ENCODE data around the gene NAA50. TPM values are rescaled to one million over a fixed set of nuclear protein-coding genes. Genes with fewer than 3 reads are reported as not detected.

The NAA50 gene
- total and polyA plus RNA-seq, 2 of the 13 experiments (the other 11 are each of a cell fraction or from before 2014, with no cell fraction given): 30.2 to 233 TPM

DNA sequence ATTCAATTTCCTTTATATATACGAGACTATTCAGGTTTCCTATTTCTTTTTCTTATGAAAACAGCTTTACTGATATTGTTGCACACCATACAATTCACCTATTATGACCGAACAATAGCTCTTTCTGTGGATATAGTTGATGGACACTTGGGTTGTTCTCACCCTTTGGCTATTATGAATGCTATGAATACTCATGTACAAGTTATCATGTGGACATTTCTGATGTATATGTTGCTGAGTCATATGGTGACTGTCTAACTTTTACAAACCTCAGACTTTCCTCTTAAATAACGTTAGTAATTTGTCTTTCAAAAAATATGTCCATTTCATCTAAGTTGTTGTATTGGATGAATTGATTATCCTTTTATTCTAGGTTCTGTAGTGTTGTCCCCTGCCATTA lies 33.9 kb downstream of the NAA50 start (continued):
- TF ChIP-seq, protein P1, sequence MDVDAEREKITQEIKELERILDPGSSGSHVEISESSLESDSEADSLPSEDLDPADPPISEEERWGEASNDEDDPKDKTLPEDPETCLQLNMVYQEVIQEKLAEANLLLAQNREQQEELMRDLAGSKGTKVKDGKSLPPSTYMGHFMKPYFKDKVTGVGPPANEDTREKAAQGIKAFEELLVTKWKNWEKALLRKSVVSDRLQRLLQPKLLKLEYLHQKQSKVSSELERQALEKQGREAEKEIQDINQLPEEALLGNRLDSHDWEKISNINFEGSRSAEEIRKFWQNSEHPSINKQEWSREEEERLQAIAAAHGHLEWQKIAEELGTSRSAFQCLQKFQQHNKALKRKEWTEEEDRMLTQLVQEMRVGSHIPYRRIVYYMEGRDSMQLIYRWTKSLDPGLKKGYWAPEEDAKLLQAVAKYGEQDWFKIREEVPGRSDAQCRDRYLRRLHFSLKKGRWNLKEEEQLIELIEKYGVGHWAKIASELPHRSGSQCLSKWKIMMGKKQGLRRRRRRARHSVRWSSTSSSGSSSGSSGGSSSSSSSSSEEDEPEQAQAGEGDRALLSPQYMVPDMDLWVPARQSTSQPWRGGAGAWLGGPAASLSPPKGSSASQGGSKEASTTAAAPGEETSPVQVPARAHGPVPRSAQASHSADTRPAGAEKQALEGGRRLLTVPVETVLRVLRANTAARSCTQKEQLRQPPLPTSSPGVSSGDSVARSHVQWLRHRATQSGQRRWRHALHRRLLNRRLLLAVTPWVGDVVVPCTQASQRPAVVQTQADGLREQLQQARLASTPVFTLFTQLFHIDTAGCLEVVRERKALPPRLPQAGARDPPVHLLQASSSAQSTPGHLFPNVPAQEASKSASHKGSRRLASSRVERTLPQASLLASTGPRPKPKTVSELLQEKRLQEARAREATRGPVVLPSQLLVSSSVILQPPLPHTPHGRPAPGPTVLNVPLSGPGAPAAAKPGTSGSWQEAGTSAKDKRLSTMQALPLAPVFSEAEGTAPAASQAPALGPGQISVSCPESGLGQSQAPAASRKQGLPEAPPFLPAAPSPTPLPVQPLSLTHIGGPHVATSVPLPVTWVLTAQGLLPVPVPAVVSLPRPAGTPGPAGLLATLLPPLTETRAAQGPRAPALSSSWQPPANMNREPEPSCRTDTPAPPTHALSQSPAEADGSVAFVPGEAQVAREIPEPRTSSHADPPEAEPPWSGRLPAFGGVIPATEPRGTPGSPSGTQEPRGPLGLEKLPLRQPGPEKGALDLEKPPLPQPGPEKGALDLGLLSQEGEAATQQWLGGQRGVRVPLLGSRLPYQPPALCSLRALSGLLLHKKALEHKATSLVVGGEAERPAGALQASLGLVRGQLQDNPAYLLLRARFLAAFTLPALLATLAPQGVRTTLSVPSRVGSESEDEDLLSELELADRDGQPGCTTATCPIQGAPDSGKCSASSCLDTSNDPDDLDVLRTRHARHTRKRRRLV (CRISPR knock-in tag; IDR thresholded peaks at IDR 0.05): no peak
- TF ChIP-seq XRCC5 (optimal IDR thresholded peaks at IDR 0.05; ENCODE audit: low read length): no peak
- no peak for TF ChIP-seq RFX5 (IDR thresholded peaks at IDR 0.05; ENCODE audit: low read depth, low read length)
- no peak for TF ChIP-seq ZNF10 (CRISPR knock-in tag; IDR thresholded peaks at IDR 0.05; ENCODE audit: borderline replicate concordance, low read depth)
- TF ChIP-seq DMAP1 (CRISPR knock-in tag; IDR thresholded peaks at IDR 0.05): no peak
- TF ChIP-seq ZNF367 (CRISPR knock-in tag; IDR thresholded peaks at IDR 0.05; ENCODE audit: borderline replicate concordance): no peak
- no peak for TF ChIP-seq SMC3 (IDR thresholded peaks at IDR 0.05; ENCODE audit: low read length)
- no peak for TF ChIP-seq SMAD1 (CRISPR knock-in tag; IDR thresholded peaks at IDR 0.05; ENCODE audit: borderline replicate concordance, low read depth)
- TF ChIP-seq, protein P2, sequence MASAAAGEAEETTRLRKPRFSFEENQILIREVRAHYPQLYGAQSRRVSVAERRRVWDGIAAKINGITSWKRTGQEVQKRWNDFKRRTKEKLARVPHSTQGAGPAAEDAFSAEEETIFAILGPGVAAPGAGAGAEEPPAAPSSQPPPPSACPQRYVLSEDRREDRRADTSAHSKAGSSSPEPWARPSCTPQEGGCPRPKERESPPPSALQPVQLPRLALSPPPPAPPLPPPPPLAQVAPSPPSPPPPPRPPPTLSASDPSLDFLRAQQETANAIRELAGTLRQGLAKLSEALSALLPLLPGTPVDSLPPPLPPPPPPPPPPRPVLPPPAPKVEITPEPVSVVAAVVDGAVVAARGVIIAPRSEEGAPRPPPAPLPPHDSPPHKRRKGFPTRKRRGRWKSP (CRISPR knock-in tag; IDR thresholded peaks at IDR 0.05): no peak

Data from HepG2 (cell line).